CD4-positive, alpha-beta memory T cell (primary cell): ENCODE results near the gene ELF5. TPM values are rescaled to one million over a fixed set of nuclear protein-coding genes. Genes with fewer than 3 reads are reported as not detected.

Experiments
- CTCF ChIA-PET: fragments of 350-600 bp; sonication (Branson Sonifier 250); formaldehyde crosslinking; loops from one replicate; lab custom pipeline; 2021; ENCODE audit warnings: inconsistent platforms; ENCODE audit not compliant: partially characterized antibody; lab: Charles Lee
- POLR2A ChIA-PET: fragments of 350-600 bp; sonication (Branson Sonifier 250); formaldehyde crosslinking; loops from one replicate; lab custom pipeline; 2021; ENCODE audit not compliant: partially characterized antibody; lab: Charles Lee
- DNase-seq, 5 donors: peaks; one replicate each; pipeline versions ENCODE4 v3.0.0 to v3.0.0-alpha.2; 2020 to 2022; ENCODE audit warnings: mixed read lengths in 1 of 5
- H3K27ac ChIP-seq: one replicate; pipeline ENCODE4 v1.7.0; 2013; ENCODE audit warnings: low read depth, low read length
- H3K27me3 ChIP-seq: 2 replicates; pipeline ENCODE4 v1.7.0; 2013; ENCODE audit warnings: mild to moderate bottlenecking, low read length, moderate library complexity; ENCODE audit not compliant: insufficient read depth
- H3K36me3 ChIP-seq: 2 replicates; pipeline ENCODE4 v1.7.0; 2013; ENCODE audit warnings: mild to moderate bottlenecking, low read length, moderate library complexity; ENCODE audit not compliant: insufficient read depth
- H3K4me1 ChIP-seq: 2 replicates; pipeline ENCODE4 v1.7.0; 2013; ENCODE audit warnings: mild to moderate bottlenecking, low read length, moderate library complexity; ENCODE audit not compliant: insufficient read depth
- H3K4me3 ChIP-seq, 2 donors: one replicate each; pipeline ENCODE4 v1.7.0; 2013; ENCODE audit warnings: low read length in 2 of 2, mild to moderate bottlenecking in 1 of 2
- H3K9me3 ChIP-seq, 2 donors: one replicate each; pipeline ENCODE4 v1.7.0; 2013; ENCODE audit warnings: low read length in 2 of 2, control low read depth in 1 of 2; ENCODE audit not compliant: control insufficient read depth in 1 of 2
- H3K27ac Mint-ChIP-seq, 7 donors: one replicate each; pipeline ENCODE4 v1.8.0; 2020 to 2021; ENCODE audit warnings: mixed read lengths in 7 of 7, mild to moderate bottlenecking in 6 of 7, inconsistent platforms in 3 of 7, moderate library complexity in 3 of 7
- H3K27me3 Mint-ChIP-seq, 2 donors: one replicate each; pipeline ENCODE4 v1.8.0; 2020 to 2021; ENCODE audit warnings: mixed read lengths in 2 of 2
- H3K36me3 Mint-ChIP-seq, 2 donors: one replicate each; pipeline ENCODE4 v1.8.0; 2020 to 2021; ENCODE audit warnings: mixed read lengths in 2 of 2, inconsistent platforms in 1 of 2, mild to moderate bottlenecking in 1 of 2
- H3K4me1 Mint-ChIP-seq, 4 donors: one replicate each; pipeline ENCODE4 v1.8.0; 2020 to 2021; ENCODE audit warnings: mixed read lengths in 4 of 4, mild to moderate bottlenecking in 1 of 4
- H3K4me3 Mint-ChIP-seq, 8 donors: one replicate each; pipeline ENCODE4 v1.8.0; 2020 to 2021; ENCODE audit warnings: mixed read lengths in 8 of 8, mild to moderate bottlenecking in 7 of 8, moderate library complexity in 6 of 8, inconsistent platforms in 3 of 8
- H3K9me3 Mint-ChIP-seq, 8 donors: one replicate each; pipeline ENCODE4 v1.8.0; 2020 to 2021; ENCODE audit warnings: mixed read lengths in 8 of 8, mild to moderate bottlenecking in 5 of 8, inconsistent platforms in 3 of 8, moderate library complexity in 1 of 8
- intact Hi-C: fragments of 100-400 bp; cut with micrococcal nuclease; formaldehyde crosslinking; loops from one replicate; pipeline ENCODE4 v1.15.1; 2023
- polyA plus RNA-seq, 2 donors: library from polyadenylated mRNA; unstranded; fragments of 300-500 nt; fragmentation: Illumina TruSeq; gene quantifications; one replicate each; pipeline ENCODE4 v1.2.3, GENCODE V29; 2021
- total RNA-seq, 2 experiments: library from RNA; stranded (reverse); gene quantifications; one replicate each; pipeline ENCODE4 v1.2.3, GENCODE V29; 2021

ELF5 gene
- total and polyA plus RNA-seq, 4 experiments from 2014 or later: not detected

DNA sequence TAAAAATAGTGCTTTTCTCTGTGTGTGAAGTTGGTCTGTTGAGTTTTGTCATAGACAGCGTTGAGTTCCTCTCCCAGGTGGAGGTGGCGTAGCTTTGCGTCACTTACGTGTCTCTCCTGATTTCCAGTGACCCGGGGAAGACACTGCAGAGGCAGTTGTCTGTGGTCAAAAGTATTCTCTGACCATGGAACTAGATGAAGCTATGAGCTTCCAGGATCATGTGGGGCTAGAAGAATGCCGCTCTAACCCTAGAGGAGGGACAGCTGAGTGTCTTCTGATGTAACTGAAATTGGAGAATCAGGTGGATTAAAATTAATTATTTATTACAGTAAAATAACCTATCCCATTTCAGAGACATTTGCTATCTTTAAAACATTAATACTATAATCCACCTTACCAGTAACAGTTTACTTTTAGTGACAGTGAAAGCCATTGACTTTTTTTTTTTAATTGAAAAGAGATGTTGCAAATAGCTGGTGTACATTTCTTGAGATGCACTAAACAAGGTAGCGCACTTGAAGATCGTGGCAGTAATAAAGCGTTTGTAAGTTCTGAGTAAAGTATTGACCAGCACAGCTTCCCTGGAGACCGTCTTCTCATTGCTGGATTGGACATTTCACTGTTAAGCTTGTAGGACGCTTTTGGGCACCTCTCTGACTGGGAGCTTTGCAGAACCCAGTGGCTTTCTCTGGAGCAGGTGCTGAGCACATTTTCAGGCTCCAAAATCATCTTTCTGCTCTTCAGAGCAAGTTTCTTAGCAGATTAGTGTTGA lies 65.2 kb downstream of the ELF5 start:
- POLR2A ChIA-PET: interaction anchor here (1.1 to 1.9 kb wide), 2 partner anchors 9 to 11 kb away, joined by 4 to 9 read pairs; no protein-coding TSS in a partner anchor

DNA sequence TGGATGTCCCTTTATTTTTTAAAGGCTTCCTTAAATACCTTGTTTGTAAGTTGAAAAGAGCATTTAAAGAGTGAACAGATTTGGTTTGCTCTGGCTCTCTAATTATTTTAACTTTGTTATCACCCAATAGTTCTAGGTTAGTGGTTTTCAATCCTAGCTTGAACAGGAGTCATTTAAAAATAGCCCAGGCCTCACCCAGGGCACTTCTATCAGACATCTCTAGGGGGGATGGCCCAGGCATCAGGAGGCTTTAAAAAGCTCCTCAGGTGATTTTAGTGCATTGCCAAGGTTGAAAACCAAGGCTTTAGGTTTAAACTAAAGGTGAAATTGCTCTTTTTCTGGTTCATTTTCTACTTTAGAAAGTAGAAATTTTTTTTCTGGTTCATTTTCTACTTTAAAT lies 66.5 kb downstream of the ELF5 start:
- CTCF ChIA-PET: interaction anchor here (1.0 to 2.0 kb wide), 3 partner anchors 21 to 273 kb away, joined by 3 to 6 read pairs (median 5); partner anchors contain the start of gene ELF5
- Histone ChIP-seq H3K4me3 (no peak overlapping the region), H3K4me1 (peaks cover 23% of the 10 kb centered on the region), H3K27ac (no peak overlapping the region), H3K9me3 (no peaks in the 10 kb centered on the region), H3K27me3 (no peaks in the 10 kb centered on the region), H3K36me3 (peaks cover 27% of the 10 kb centered on the region)
- no peak overlapping the region for H3K27ac Mint-ChIP-seq
- peaks cover 26 to 28% of the 10 kb centered on the region in 2 donors for H3K36me3 Mint-ChIP-seq
- intact Hi-C loops: loop anchor here (1.0 kb wide), 1 partner anchor 8 kb away; no protein-coding TSS in a partner anchor
- H3K4me3 Mint-ChIP-seq: no peak overlapping the region
- no peak for DNase-seq
- no peaks in the 10 kb centered on the region for H3K27me3 Mint-ChIP-seq
- peaks cover 32 to 51% (median 41%) of the 10 kb centered on the region in 4 donors for H3K4me1 Mint-ChIP-seq
- no peaks in the 10 kb centered on the region for H3K9me3 Mint-ChIP-seq
- POLR2A ChIA-PET: interaction anchor here (1.9 kb wide), 1 partner anchor 9 kb away, joined by 9 read pairs; no protein-coding TSS in a partner anchor

More for the DNA sequence above, 65.2 kb downstream of the ELF5 start:
- H3K36me3 Mint-ChIP-seq: peaks cover 29 to 40% of the 10 kb centered on the region in 2 donors
- H3K9me3 ChIP-seq: no peaks in the 10 kb centered on the region
- peaks cover 29 to 45% (median 37%) of the 10 kb centered on the region in 4 donors for H3K4me1 Mint-ChIP-seq
- peak overlapping the region in 5 of 8 donors; percentile 19 to 72 (median 25) for H3K4me3 Mint-ChIP-seq
- no peaks in the 10 kb centered on the region for H3K27me3 ChIP-seq
- H3K9me3 Mint-ChIP-seq: no peaks in the 10 kb centered on the region
- H3K27me3 Mint-ChIP-seq: no peaks in the 10 kb centered on the region
- peak overlapping the region in 5 of 7 donors; percentile 21 to 73 (median 29) for H3K27ac Mint-ChIP-seq
- no peak overlapping the region for H3K27ac ChIP-seq
- intact Hi-C loops: no loop called here
- peaks cover 35% of the 10 kb centered on the region for H3K36me3 ChIP-seq
- no peak for DNase-seq
- peaks cover 23% of the 10 kb centered on the region for H3K4me1 ChIP-seq
- CTCF ChIA-PET: interaction anchor here (0.7 to 2.2 kb wide), 4 partner anchors 11 to 90 kb away, joined by 3 to 6 read pairs (median 4); partner anchors contain the start of genes ABTB2 and ELF5
- no peak overlapping the region for H3K4me3 ChIP-seq

GRCh38 chr11:34446386-34446785 lies 67.2 kb downstream of the ELF5 start:
- no peaks in the 10 kb centered on the region for H3K9me3 ChIP-seq
- no peaks in the 10 kb centered on the region for H3K9me3 Mint-ChIP-seq
- no peak overlapping the region for H3K27ac ChIP-seq
- no peak overlapping the region for H3K4me3 ChIP-seq
- H3K27me3 ChIP-seq: no peaks in the 10 kb centered on the region
- DNase-seq: no peak
- no peaks in the 10 kb centered on the region for H3K27me3 Mint-ChIP-seq
- peaks cover 25% of the 10 kb centered on the region for H3K4me1 ChIP-seq
- ChIA-PET CTCF (interaction anchor here (1.1 kb wide), 1 partner anchor 272 kb away, joined by 5 read pairs; no protein-coding TSS in a partner anchor), POLR2A (no interaction called here)
- peaks cover 20% of the 10 kb centered on the region for H3K36me3 ChIP-seq
- no peak overlapping the region for H3K4me3 Mint-ChIP-seq
- H3K27ac Mint-ChIP-seq: no peak overlapping the region
- peaks cover 21% of the 10 kb centered on the region in 2 donors for H3K36me3 Mint-ChIP-seq
- H3K4me1 Mint-ChIP-seq: peaks cover 32 to 52% (median 41%) of the 10 kb centered on the region in 4 donors
- intact Hi-C loops: no loop called here

GRCh38 chr11:34445956-34446355 lies 67.6 kb downstream of the ELF5 start:
- H3K9me3 Mint-ChIP-seq: no peaks in the 10 kb centered on the region
- peak overlapping the region in 1 of 7 donors; percentile 25 for H3K27ac Mint-ChIP-seq
- H3K27me3 ChIP-seq: no peaks in the 10 kb centered on the region
- ChIA-PET CTCF (interaction anchor here (1.1 kb wide), 1 partner anchor 272 kb away, joined by 5 read pairs; no protein-coding TSS in a partner anchor), POLR2A (no interaction called here)
- no peaks in the 10 kb centered on the region for H3K9me3 ChIP-seq
- no peak for DNase-seq
- H3K27me3 Mint-ChIP-seq: no peaks in the 10 kb centered on the region
- no peak overlapping the region for H3K4me3 Mint-ChIP-seq
- intact Hi-C loops: no loop called here
- no peak overlapping the region for H3K27ac ChIP-seq
- no peak overlapping the region for H3K4me3 ChIP-seq
- peaks cover 17 to 21% of the 10 kb centered on the region in 2 donors for H3K36me3 Mint-ChIP-seq
- peaks cover 29% of the 10 kb centered on the region for H3K4me1 ChIP-seq
- H3K4me1 Mint-ChIP-seq: peaks cover 33 to 56% (median 41%) of the 10 kb centered on the region in 4 donors
- H3K36me3 ChIP-seq: peaks cover 16% of the 10 kb centered on the region

- Mint-ChIP-seq H3K27me3 (no peaks in the 10 kb centered on the region), H3K9me3 (no peaks in the 10 kb centered on the region), H3K36me3 (peaks cover 7 to 11% of the 10 kb centered on the region in 2 donors), H3K4me1 (peaks cover 43 to 59% (median 50%) of the 10 kb centered on the region in 4 donors), H3K4me3 (no peak overlapping the region), H3K27ac (no peak overlapping the region)
- H3K9me3 ChIP-seq: no peaks in the 10 kb centered on the region
- no peak for DNase-seq
- ChIA-PET POLR2A (no interaction called here), CTCF (interaction anchor here (1.2 kb wide), 1 partner anchor 11 kb away, joined by 3 read pairs; no protein-coding TSS in a partner anchor)
- H3K4me3 ChIP-seq: no peak overlapping the region
- peaks cover 39% of the 10 kb centered on the region for H3K4me1 ChIP-seq
- H3K27ac ChIP-seq: no peak overlapping the region
- H3K27me3 ChIP-seq: no peaks in the 10 kb centered on the region
- H3K36me3 ChIP-seq: peaks cover 3% of the 10 kb centered on the region
- intact Hi-C loops: no loop called here
Observed at GRCh38 chr11:34444428-34444827, 69.2 kb downstream of the ELF5 start.

GRCh38 chr11:34443136-34443535 lies 70.5 kb downstream of the ELF5 start:
- Histone ChIP-seq H3K4me1 (peaks cover 31% of the 10 kb centered on the region), H3K27ac (no peak overlapping the region), H3K36me3 (no peaks in the 10 kb centered on the region), H3K27me3 (no peaks in the 10 kb centered on the region), H3K9me3 (no peaks in the 10 kb centered on the region), H3K4me3 (no peak overlapping the region)
- ChIA-PET POLR2A (no interaction called here), CTCF (no interaction called here)
- Mint-ChIP-seq H3K9me3 (no peaks in the 10 kb centered on the region), H3K27ac (no peak overlapping the region), H3K4me3 (no peak overlapping the region), H3K27me3 (no peaks in the 10 kb centered on the region), H3K4me1 (peaks cover 38 to 59% (median 47%) of the 10 kb centered on the region in 4 donors), H3K36me3 (peaks cover 7 to 9% of the 10 kb centered on the region in 2 donors)
- intact Hi-C loops: no loop called here
- DNase-seq: no peak

GRCh38 chr11:34441814-34442213 lies 71.8 kb downstream of the ELF5 start:
- intact Hi-C loops: no loop called here
- no peaks in the 10 kb centered on the region for H3K36me3 ChIP-seq
- H3K4me3 ChIP-seq: no peak overlapping the region
- Mint-ChIP-seq H3K9me3 (no peaks in the 10 kb centered on the region), H3K36me3 (peaks cover 7 to 9% of the 10 kb centered on the region in 2 donors), H3K4me1 (peaks cover 31 to 50% (median 39%) of the 10 kb centered on the region in 4 donors), H3K27me3 (no peaks in the 10 kb centered on the region), H3K27ac (no peak overlapping the region), H3K4me3 (no peak overlapping the region)
- ChIA-PET POLR2A (no interaction called here), CTCF (interaction anchor here (1.1 kb wide), 1 partner anchor 268 kb away, joined by 4 read pairs; no protein-coding TSS in a partner anchor)
- no peak for DNase-seq
- H3K27me3 ChIP-seq: no peaks in the 10 kb centered on the region
- peaks cover 28% of the 10 kb centered on the region for H3K4me1 ChIP-seq
- no peaks in the 10 kb centered on the region for H3K9me3 ChIP-seq
- H3K27ac ChIP-seq: no peak overlapping the region
